IMR-90 (cell line): ENCODE measurements around the gene FGF4. TPM values are rescaled to one million over a fixed set of nuclear protein-coding genes. Genes with fewer than 3 reads are reported as not detected.
A peak's percentile ranks its signal among the peaks of the same experiment; 100 is the strongest.

Source experiments
- ATAC-seq: fragments of 200-7000 bp; cut with Tn5 transposase; 2 replicates; pipeline ENCODE4 v1.9.1; 2020; ENCODE audit warnings: low read depth, mild to moderate bottlenecking, moderate library complexity
- BruUV-seq: library from RNA; stranded (reverse); fragments of 400-500 nt; replicated peaks from 2 replicates; lab custom pipeline; 2021; lab: Mats Ljungman, UMichigan
- CTCF ChIA-PET: fragments of 300-600 bp; formaldehyde crosslinking; extraction: SDS; loops from one replicate; lab custom pipeline; 2021; ENCODE audit warnings: antibody characterized with exemption; lab: Yijun Ruan, JAX
- POLR2A ChIA-PET: fragments of 300-600 bp; sonication (Branson Sonifier 250); formaldehyde crosslinking; loops from one replicate; lab custom pipeline; 2022; ENCODE audit warnings: antibody characterized with exemption; ENCODE audit not compliant: unreplicated experiment; lab: Charles Lee
- DNase-seq: peaks from one replicate; pipeline ENCODE4 v3.0.0; 2013
- H2AFZ ChIP-seq: replicated peaks from 2 replicates; pipeline ENCODE3; 2013; ENCODE audit warnings: low read length, mild to moderate bottlenecking; ENCODE audit not compliant: poor library complexity
- H2AK5ac ChIP-seq: 2 replicates; pipeline ENCODE4 v1.6.1; 2013; ENCODE audit warnings: low read depth, low read length, inconsistent platforms
- H2AK9ac ChIP-seq: replicated peaks from 2 replicates; pipeline ENCODE3; 2013; ENCODE audit warnings: mild to moderate bottlenecking, low read depth, low read length, moderate library complexity; ENCODE audit not compliant: poor library complexity
- H2BK120ac ChIP-seq: 2 replicates; pipeline ENCODE4 v1.6.1; 2013; ENCODE audit warnings: low read depth, low read length, inconsistent platforms
- H2BK15ac ChIP-seq: 3 replicates; pipeline ENCODE4 v1.6.1; 2013; ENCODE audit warnings: low read depth, low read length, inconsistent platforms
- H2BK20ac ChIP-seq: 2 replicates; pipeline ENCODE4 v1.6.1; 2013; ENCODE audit warnings: low read depth, mild to moderate bottlenecking, inconsistent platforms, low read length, moderate library complexity
- H2BK5ac ChIP-seq: 2 replicates; pipeline ENCODE4 v1.6.1; 2013; ENCODE audit warnings: mild to moderate bottlenecking, low read depth, low read length, inconsistent platforms; ENCODE audit not compliant: poor library complexity, severe bottlenecking
- H3K14ac ChIP-seq: replicated peaks from 2 replicates; pipeline ENCODE4 v1.6.1; 2013; ENCODE audit warnings: low read depth, low read length, inconsistent platforms
- H3K18ac ChIP-seq: 2 replicates; pipeline ENCODE4 v1.6.1; 2013; ENCODE audit warnings: low read depth, low read length, control low read depth
- H3K23ac ChIP-seq: 2 replicates; pipeline ENCODE4 v1.6.1; 2013; ENCODE audit warnings: low read depth, low read length, inconsistent platforms
- H3K27ac ChIP-seq: 2 replicates; pipeline ENCODE4 v1.5.1; 2013; ENCODE audit warnings: mild to moderate bottlenecking, control low read depth, low read length; ENCODE audit not compliant: insufficient read depth
- H3K27me3 ChIP-seq: 2 replicates; pipeline ENCODE4 v1.6.1; 2013; ENCODE audit warnings: low read length; ENCODE audit not compliant: control insufficient read depth, insufficient read depth
- H3K36me3 ChIP-seq: 2 replicates; pipeline ENCODE4 v1.6.1; 2013; ENCODE audit warnings: low read length, mixed read lengths; ENCODE audit not compliant: control insufficient read depth, insufficient read depth
- H3K4ac ChIP-seq: 2 replicates; pipeline ENCODE4 v1.6.1; 2013; ENCODE audit warnings: low read depth, low read length, inconsistent platforms
- H3K4me1 ChIP-seq: 2 replicates; pipeline ENCODE4 v1.6.1; 2013; ENCODE audit warnings: low read length, mixed read lengths; ENCODE audit not compliant: control insufficient read depth, insufficient read depth
- H3K4me2 ChIP-seq: 2 replicates; pipeline ENCODE4 v1.6.1; 2013; ENCODE audit warnings: low read depth, mild to moderate bottlenecking, control low read depth, low read length, moderate library complexity
- H3K4me3 ChIP-seq: 2 replicates; pipeline ENCODE4 v1.5.1; 2013; ENCODE audit warnings: low read depth, mild to moderate bottlenecking, control low read depth, low read length, moderate library complexity; ENCODE audit not compliant: insufficient read depth
- H3K56ac ChIP-seq: 2 replicates; pipeline ENCODE4 v1.6.1; 2013; ENCODE audit warnings: low read length, inconsistent platforms; ENCODE audit not compliant: insufficient read depth; ENCODE audit errors: extremely low read depth
- H3K79me1 ChIP-seq, 2 experiments: 2 replicates each; pipeline ENCODE4 v1.6.1; 2013; ENCODE audit warnings: low read length in 2 of 2, inconsistent platforms in 1 of 2, low read depth in 1 of 2
- H3K9ac ChIP-seq: 2 replicates; pipeline ENCODE4 v1.6.1; 2013; ENCODE audit warnings: low read depth, low read length, control low read depth
- H3K9me1 ChIP-seq: 2 replicates; pipeline ENCODE4 v1.6.1; 2013; ENCODE audit warnings: low read length, inconsistent platforms; ENCODE audit not compliant: insufficient read depth
- H3K9me3 ChIP-seq: 2 replicates; pipeline ENCODE4 v1.6.1; 2013; ENCODE audit warnings: low read length; ENCODE audit not compliant: control insufficient read depth, insufficient read depth
- H4K20me1 ChIP-seq: 2 replicates; pipeline ENCODE4 v1.6.1; 2013; ENCODE audit warnings: low read length, inconsistent platforms; ENCODE audit not compliant: insufficient read depth
- H4K5ac ChIP-seq: 2 replicates; pipeline ENCODE4 v1.6.1; 2013; ENCODE audit warnings: mild to moderate bottlenecking, low read depth, low read length, control low read depth
- H4K8ac ChIP-seq, 2 experiments: 2 replicates each; pipeline ENCODE4 v1.6.1; 2013; ENCODE audit warnings: low read depth in 2 of 2, low read length in 2 of 2, control low read depth in 1 of 2, inconsistent platforms in 1 of 2
- H4K91ac ChIP-seq: 2 replicates; pipeline ENCODE4 v1.6.1; 2013; ENCODE audit warnings: low read depth, low read length, inconsistent platforms; ENCODE audit not compliant: insufficient read depth
- BHLHE40 ChIP-seq: fragments of 150-350 bp; IDR thresholded peaks from 2 replicates; pipeline ENCODE4 v1.6.1; 2016; ENCODE audit warnings: mild to moderate bottlenecking, low read depth, low read length
- CEBPB ChIP-seq: IDR thresholded peaks from 2 replicates; pipeline ENCODE4 v1.6.1; 2012; ENCODE audit warnings: low read depth, low read length, improper control_type of control experiment
- CHD1 ChIP-seq: IDR thresholded peaks from 2 replicates; pipeline ENCODE4 v1.6.1; 2012; ENCODE audit warnings: low read depth, low read length, improper control_type of control experiment
- FOS ChIP-seq: fragments of 150-350 bp; IDR thresholded peaks from 2 replicates; pipeline ENCODE4 v1.6.1; 2016; ENCODE audit warnings: low read depth, low read length
- MAFK ChIP-seq: IDR thresholded peaks from 2 replicates; pipeline ENCODE4 v1.6.1; 2012; ENCODE audit warnings: low read depth, low read length, improper control_type of control experiment
- MAZ ChIP-seq: IDR thresholded peaks from 2 replicates; pipeline ENCODE4 v1.6.1; 2012; ENCODE audit warnings: low read depth, mild to moderate bottlenecking, low read length, improper control_type of control experiment, moderate library complexity, borderline replicate concordance
- MXI1 ChIP-seq: IDR thresholded peaks from 2 replicates; pipeline ENCODE4 v1.6.1; 2012; ENCODE audit warnings: low read depth, mild to moderate bottlenecking, low read length, moderate library complexity, borderline replicate concordance
- POLR2A ChIP-seq: IDR thresholded peaks from 2 replicates; pipeline ENCODE4 v1.6.1; 2012; ENCODE audit warnings: mild to moderate bottlenecking, low read depth, low read length
- RAD21 ChIP-seq: IDR thresholded peaks from 2 replicates; pipeline ENCODE4 v1.6.1; 2012; ENCODE audit warnings: low read length, improper control_type of control experiment
- RCOR1 ChIP-seq: IDR thresholded peaks from 2 replicates; pipeline ENCODE4 v1.6.1; 2012; ENCODE audit warnings: mild to moderate bottlenecking, low read length, improper control_type of control experiment; ENCODE audit not compliant: insufficient replicate concordance
- RFX5 ChIP-seq: IDR thresholded peaks from 2 replicates; pipeline ENCODE4 v1.8.0; 2012; ENCODE audit warnings: low read depth, mild to moderate bottlenecking, low read length, moderate library complexity
- SMC3 ChIP-seq: fragments of 150-350 bp; IDR thresholded peaks from 2 replicates; pipeline ENCODE4 v1.6.1; 2016; ENCODE audit warnings: low read depth, mild to moderate bottlenecking, antibody characterized with exemption, low read length, moderate library complexity
- WGBS, 2 experiments: methylation state at CpG; one replicate each; pipeline versions ENCODE4 v1.1.5 to v1.1.7; 2013; ENCODE audit warnings: missing lambda C conversion rate in 2 of 2; ENCODE audit not compliant: insufficient read length in 1 of 2; ENCODE audit errors: extremely low coverage in 2 of 2; 5-methylcytosine and 5-hydroxymethylcytosine counted together
- dilution Hi-C: fragments of 300-500 bp; cut with HindIII; formaldehyde crosslinking; loops from one replicate; pipeline ENCODE4 v1.14.3; 2018; ENCODE audit warnings: low sequenced_read_pairs; ENCODE audit not compliant: unreplicated experiment
- in situ Hi-C: fragments of 300-500 bp; cut with MboI; formaldehyde crosslinking; loops from 3 replicates; pipeline ENCODE4 v1.14.3; 2019; ENCODE audit warnings: low sequenced_read_pairs, inconsistent platforms, mixed read lengths
- intact Hi-C: fragments of 100-400 bp; cut with micrococcal nuclease; formaldehyde crosslinking; loops from 2 replicates; pipeline ENCODE4 v1.10.0; 2022
- polyA plus RNA-seq, 3 experiments: library from polyadenylated mRNA; depleted of rRNA; stranded (reverse); fragments of >200 nt; gene quantifications; 2 replicates each; pipeline ENCODE4 v1.2.3, GENCODE V29; 2012; ENCODE audit warnings: low replicate concordance in 1 of 3
- total RNA-seq: library from RNA; depleted of rRNA; stranded (reverse); fragments of >200 nt; gene quantifications from 2 replicates; pipeline ENCODE4 v1.2.3, GENCODE V29; 2012
- TF ChIP-seq, protein P1 (sequence below): fragments of 150-350 bp; IDR thresholded peaks from 2 replicates; pipeline ENCODE4 v1.6.1; 2017; ENCODE audit warnings: mild to moderate bottlenecking, antibody characterized with exemption, low read length, low read depth
- TF ChIP-seq, protein P2 (sequence below): conservative IDR thresholded peaks from 2 replicates; pipeline ENCODE4 v1.5.1; 2012; ENCODE audit warnings: mild to moderate bottlenecking, low read depth, low read length, improper control_type of control experiment

FGF4 gene
- total and polyA plus RNA-seq, 2 of the 4 experiments (the other 2 are of a cell fraction), result not detected

DNA sequence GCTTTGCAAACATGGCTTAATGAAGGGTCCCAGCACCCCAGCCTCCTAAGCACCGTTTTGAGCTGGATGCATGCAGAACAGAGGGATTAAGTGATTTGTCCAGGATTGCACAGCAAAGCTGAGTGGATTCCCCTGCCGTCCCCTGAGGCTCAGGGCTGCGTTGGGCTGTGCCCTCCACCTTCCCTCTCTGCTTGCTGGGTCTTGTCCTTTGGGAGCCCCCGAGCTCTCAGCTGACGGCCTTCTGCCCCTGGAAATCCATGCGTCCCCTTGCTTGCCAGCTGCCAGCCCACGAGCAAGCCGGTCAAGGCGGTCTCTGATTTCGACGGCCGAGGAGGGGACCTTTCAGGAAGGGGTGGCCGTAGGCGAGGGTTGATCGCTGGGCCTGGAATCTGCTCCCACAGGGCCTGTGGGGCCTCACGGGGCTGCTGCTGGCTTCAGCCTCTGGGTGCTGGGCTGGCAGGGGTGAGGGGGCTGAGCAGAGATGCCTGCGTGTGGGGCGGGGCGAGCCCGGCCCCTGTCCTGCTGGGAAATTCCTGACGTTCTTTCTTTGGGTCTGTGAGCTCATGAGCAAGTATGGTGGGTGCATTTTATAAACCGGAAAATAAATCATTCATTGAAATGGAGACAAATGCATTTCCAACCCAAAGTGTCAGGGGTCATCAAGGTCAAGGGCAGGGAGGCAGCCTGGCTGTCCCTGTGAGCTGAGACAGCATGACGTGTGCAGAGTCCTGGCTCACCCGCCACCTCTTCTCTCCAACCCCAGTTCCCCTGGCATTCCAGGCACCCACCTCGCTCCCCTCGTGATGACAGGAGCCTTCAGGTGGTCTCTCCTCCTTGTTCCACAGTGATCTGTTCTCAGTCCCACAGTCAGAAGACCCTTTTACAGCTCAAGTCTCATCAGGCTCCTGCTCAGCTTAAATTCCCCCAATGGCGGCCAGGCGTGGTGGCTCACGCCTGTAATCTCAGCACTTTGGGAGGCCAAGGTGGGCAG lies 28.1 kb downstream of the FGF4 start (continued):
- TF ChIP-seq FOS (no peak), RCOR1 (no peak)

DNA sequence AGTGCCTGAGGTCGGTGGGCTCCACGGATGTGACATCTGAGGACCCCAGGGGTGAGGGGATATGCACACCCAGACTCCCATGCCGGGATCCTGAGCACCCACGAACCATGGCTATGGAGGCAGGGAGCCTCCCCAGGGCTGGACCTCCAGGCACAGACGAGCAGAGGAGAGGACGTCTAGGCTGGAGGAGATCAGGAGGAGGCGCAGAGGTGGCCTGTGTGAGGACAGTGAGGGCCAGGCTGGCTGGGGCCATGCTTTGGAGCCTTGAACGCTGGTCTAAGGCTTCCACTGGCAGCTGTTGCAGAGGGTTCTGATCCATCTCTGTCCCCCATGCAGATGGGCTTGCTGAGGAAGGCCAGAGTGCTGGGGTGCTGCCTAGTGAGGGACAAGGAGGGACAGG lies 29.0 kb downstream of the FGF4 start:
- H3K27me3 ChIP-seq, result peaks cover 15% of the 10 kb centered on the region; the same call in 1 of the 2 replicates
- no peak overlapping the region for H4K5ac ChIP-seq
- ChIA-PET CTCF (no interaction called here), POLR2A (no interaction called here)
- H3K79me1 ChIP-seq, result no peaks in the 10 kb centered on the region
- H2AK5ac ChIP-seq, result peak overlapping the region; percentile 7; the same call in 1 of the 2 replicates
- no peak overlapping the region for H4K8ac ChIP-seq
- intact Hi-C loops, result no loop called here
- dilution Hi-C loops, result no loop called here
- no peaks in the 10 kb centered on the region for H3K36me3 ChIP-seq
- no peak overlapping the region for H3K4me2 ChIP-seq
- no peak overlapping the region for H3K18ac ChIP-seq
- H3K4ac ChIP-seq, result no peak overlapping the region; the same call in 1 of the 2 replicates
- no CpG with 5 or more reads among the region's 8 CpGs for WGBS, 2 experiments
- H3K23ac ChIP-seq, result no peak overlapping the region
- H4K91ac ChIP-seq, result peak overlapping the region; percentile 61; the same call in 1 of the 2 replicates
- H3K4me1 ChIP-seq, result peaks cover 7% of the 10 kb centered on the region
- H3K9me1 ChIP-seq, result peaks cover 3% of the 10 kb centered on the region
- no peak overlapping the region for H2AFZ ChIP-seq
- H2BK20ac ChIP-seq, result no peak overlapping the region
- no peak overlapping the region for H2AK9ac ChIP-seq
- H4K20me1 ChIP-seq, result no peaks in the 10 kb centered on the region
- H2BK120ac ChIP-seq, result no peak overlapping the region
- no peak overlapping the region for H3K4me3 ChIP-seq
- no peaks in the 10 kb centered on the region for H3K9me3 ChIP-seq
- H3K56ac ChIP-seq, result no peak overlapping the region
- in situ Hi-C loops, result no loop called here
- no TSS peak for BruUV-seq
- no peak for ATAC-seq
- no peak overlapping the region for H2BK5ac ChIP-seq
- no peak overlapping the region for H2BK15ac ChIP-seq
- no peak overlapping the region for H3K14ac ChIP-seq
- H3K9ac ChIP-seq, result no peak overlapping the region
- no peak overlapping the region for H3K27ac ChIP-seq
- DNase-seq, result no peak
- no peak for TF ChIP-seq RCOR1
- no peak for TF ChIP-seq FOS
- TF ChIP-seq, protein P1, sequence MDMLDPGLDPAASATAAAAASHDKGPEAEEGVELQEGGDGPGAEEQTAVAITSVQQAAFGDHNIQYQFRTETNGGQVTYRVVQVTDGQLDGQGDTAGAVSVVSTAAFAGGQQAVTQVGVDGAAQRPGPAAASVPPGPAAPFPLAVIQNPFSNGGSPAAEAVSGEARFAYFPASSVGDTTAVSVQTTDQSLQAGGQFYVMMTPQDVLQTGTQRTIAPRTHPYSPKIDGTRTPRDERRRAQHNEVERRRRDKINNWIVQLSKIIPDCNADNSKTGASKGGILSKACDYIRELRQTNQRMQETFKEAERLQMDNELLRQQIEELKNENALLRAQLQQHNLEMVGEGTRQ, result no peak
- no peak for TF ChIP-seq BHLHE40
- no peak for TF ChIP-seq RAD21
- TF ChIP-seq MAZ, result no peak
- no peak for TF ChIP-seq CHD1
- TF ChIP-seq CEBPB, result no peak
- no peak for TF ChIP-seq MAFK
- TF ChIP-seq RFX5, result no peak
- TF ChIP-seq MXI1, result no peak
- TF ChIP-seq SMC3, result no peak
- TF ChIP-seq, protein P2, sequence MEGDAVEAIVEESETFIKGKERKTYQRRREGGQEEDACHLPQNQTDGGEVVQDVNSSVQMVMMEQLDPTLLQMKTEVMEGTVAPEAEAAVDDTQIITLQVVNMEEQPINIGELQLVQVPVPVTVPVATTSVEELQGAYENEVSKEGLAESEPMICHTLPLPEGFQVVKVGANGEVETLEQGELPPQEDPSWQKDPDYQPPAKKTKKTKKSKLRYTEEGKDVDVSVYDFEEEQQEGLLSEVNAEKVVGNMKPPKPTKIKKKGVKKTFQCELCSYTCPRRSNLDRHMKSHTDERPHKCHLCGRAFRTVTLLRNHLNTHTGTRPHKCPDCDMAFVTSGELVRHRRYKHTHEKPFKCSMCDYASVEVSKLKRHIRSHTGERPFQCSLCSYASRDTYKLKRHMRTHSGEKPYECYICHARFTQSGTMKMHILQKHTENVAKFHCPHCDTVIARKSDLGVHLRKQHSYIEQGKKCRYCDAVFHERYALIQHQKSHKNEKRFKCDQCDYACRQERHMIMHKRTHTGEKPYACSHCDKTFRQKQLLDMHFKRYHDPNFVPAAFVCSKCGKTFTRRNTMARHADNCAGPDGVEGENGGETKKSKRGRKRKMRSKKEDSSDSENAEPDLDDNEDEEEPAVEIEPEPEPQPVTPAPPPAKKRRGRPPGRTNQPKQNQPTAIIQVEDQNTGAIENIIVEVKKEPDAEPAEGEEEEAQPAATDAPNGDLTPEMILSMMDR, result no peak
- TF ChIP-seq POLR2A, result no peak
